Nephron progenitor cell (in vitro differentiated cells): ENCODE data around the gene SLC6A1.

Experiments used
- DNase-seq: peaks from one replicate; pipeline ENCODE4 v3.0.0; 2021
- H3K27ac Mint-ChIP-seq: 2 replicates; pipeline ENCODE4 v1.8.0; 2021; ENCODE audit warnings: mild to moderate bottlenecking, moderate library complexity, mixed read lengths
- H3K27me3 Mint-ChIP-seq: 2 replicates; pipeline ENCODE4 v1.8.0; 2021; ENCODE audit warnings: mild to moderate bottlenecking, low read depth, mixed read lengths; ENCODE audit not compliant: poor library complexity
- H3K36me3 Mint-ChIP-seq: 2 replicates; pipeline ENCODE4 v1.8.0; 2021; ENCODE audit warnings: low read depth, mixed read lengths
- H3K4me1 Mint-ChIP-seq: 2 replicates; pipeline ENCODE4 v1.8.0; 2021; ENCODE audit warnings: mixed read lengths
- H3K4me3 Mint-ChIP-seq: 2 replicates; pipeline ENCODE4 v1.8.0; 2021; ENCODE audit warnings: mild to moderate bottlenecking, moderate library complexity, mixed read lengths
- H3K9me3 Mint-ChIP-seq: 2 replicates; pipeline ENCODE4 v1.8.0; 2021; ENCODE audit warnings: mild to moderate bottlenecking, moderate library complexity, mixed read lengths
- CTCF ChIP-seq: fragments of 200-600 bp; sonication (generic); IDR thresholded peaks from 2 replicates; pipeline ENCODE4 v1.5.0; 2021; ENCODE audit warnings: antibody characterized with exemption

SLC6A1 gene

GRCh38 chr3:10988001-10988665, 4.4 kb upstream of the SLC6A1 start:
- Mint-ChIP-seq H3K4me1 (peaks cover 6% of the 10 kb centered on the region), H3K4me3 (no peak overlapping the region), H3K9me3 (no peaks in the 10 kb centered on the region), H3K27ac (no peak overlapping the region), H3K36me3 (no peaks in the 10 kb centered on the region), H3K27me3 (peaks cover 67% of the 10 kb centered on the region)
- no peak for TF ChIP-seq CTCF
- DNase-seq = no peak

- Mint-ChIP-seq H3K36me3 (no peaks in the 10 kb centered on the region), H3K27ac (no peak overlapping the region), H3K9me3 (no peaks in the 10 kb centered on the region), H3K27me3 (peaks cover 74% of the 10 kb centered on the region), H3K4me3 (no peak overlapping the region), H3K4me1 (peaks cover 6% of the 10 kb centered on the region)
- no peak for TF ChIP-seq CTCF
- no peak for DNase-seq
These were observed 3.5 kb upstream of the SLC6A1 start for GRCh38 chr3:10988991-10989484.

GRCh38 chr3:10992943-10993728, 588 bp downstream of the SLC6A1 start:
- Mint-ChIP-seq H3K9me3 (no peaks in the 10 kb centered on the region), H3K27me3 (peaks cover 94% of the 10 kb centered on the region), H3K36me3 (no peaks in the 10 kb centered on the region), H3K27ac (no peak overlapping the region), H3K4me3 (peak overlapping the region; percentile 47), H3K4me1 (peaks cover 6% of the 10 kb centered on the region)
- peak; percentile 16 for DNase-seq
- TF ChIP-seq CTCF = no peak

GRCh38 chr3:10993729-10994065, 1.1 kb downstream of the SLC6A1 start:
- no peaks in the 10 kb centered on the region for H3K36me3 Mint-ChIP-seq
- H3K9me3 Mint-ChIP-seq = no peaks in the 10 kb centered on the region
- no peak for TF ChIP-seq CTCF
- no peak for DNase-seq
- peaks cover 97% of the 10 kb centered on the region for H3K27me3 Mint-ChIP-seq
- H3K4me1 Mint-ChIP-seq = peaks cover 6% of the 10 kb centered on the region
- H3K4me3 Mint-ChIP-seq = peak overlapping the region; percentile 47
- H3K27ac Mint-ChIP-seq = no peak overlapping the region

- Mint-ChIP-seq H3K27ac (no peak overlapping the region), H3K36me3 (no peaks in the 10 kb centered on the region), H3K9me3 (no peaks in the 10 kb centered on the region), H3K27me3 (peaks cover 95% of the 10 kb centered on the region), H3K4me1 (peaks cover 6% of the 10 kb centered on the region), H3K4me3 (no peak overlapping the region)
- no peak for DNase-seq
- no peak for TF ChIP-seq CTCF
These were observed 1.8 kb downstream of the SLC6A1 start for GRCh38 chr3:10994306-10994705.

GRCh38 chr3:10995871-10996270, 3.3 kb downstream of the SLC6A1 start:
- no peak for DNase-seq
- Mint-ChIP-seq H3K27me3 (peaks cover 85% of the 10 kb centered on the region), H3K4me1 (peaks cover 6% of the 10 kb centered on the region), H3K4me3 (no peak overlapping the region), H3K27ac (no peak overlapping the region), H3K36me3 (no peaks in the 10 kb centered on the region), H3K9me3 (no peaks in the 10 kb centered on the region)
- TF ChIP-seq CTCF = no peak
